CD4-positive, alpha-beta T cell treated with Interleukin-1 beta for 1 hour (primary cell): ENCODE measurements around the gene CENPF.
"Not testable (repeated sequence)": the region's sequence is repeated elsewhere in the genome, so short reads cannot be mapped to it uniquely, and the experiment has no call there.

Source experiments
- DNase-seq, 2 donors: peaks; one replicate each; pipeline ENCODE4 v3.0.0-alpha.2; 2020 to 2022

CENPF gene

GRCh38 chr1:214662223-214662785 is 59.3 kb downstream of the CENPF start:
- no peak for DNase-seq

DNA sequence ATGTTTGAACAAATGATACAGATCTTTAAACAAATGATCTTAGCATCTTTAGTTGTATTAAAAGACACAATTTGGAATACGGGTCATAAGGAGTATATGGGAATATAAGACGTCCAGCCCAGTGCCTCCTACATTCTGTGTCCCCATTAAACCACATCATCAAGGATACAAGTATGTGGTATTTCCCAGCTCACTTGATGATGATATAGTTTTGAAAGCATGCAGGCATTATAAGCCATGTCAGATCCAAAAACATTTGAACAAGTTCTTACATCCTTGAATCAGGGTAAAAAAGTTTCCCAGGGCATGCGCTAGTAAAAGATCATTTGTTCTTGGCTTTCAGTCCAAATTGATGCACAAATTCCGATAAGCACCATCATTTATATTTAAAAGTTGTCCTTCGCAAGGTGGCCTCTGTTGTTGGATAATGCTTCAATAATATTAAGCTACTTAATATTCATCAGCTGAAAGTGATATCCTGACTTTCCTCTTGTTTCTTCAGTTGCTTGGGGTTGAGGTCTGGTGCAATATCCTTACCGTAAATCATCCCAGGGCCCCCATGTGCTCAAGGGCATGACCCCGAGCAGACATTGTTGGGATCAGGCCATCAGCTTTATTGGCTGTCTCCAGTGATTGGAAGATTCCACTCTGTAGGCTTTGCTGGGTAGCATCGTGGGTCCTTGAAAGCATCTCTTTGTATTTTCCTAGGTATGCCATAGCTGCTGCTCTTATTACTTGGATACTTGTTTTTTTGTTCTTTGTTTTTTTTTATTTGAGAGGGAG is 61.8 kb downstream of the CENPF start:
- no peak for DNase-seq

DNA sequence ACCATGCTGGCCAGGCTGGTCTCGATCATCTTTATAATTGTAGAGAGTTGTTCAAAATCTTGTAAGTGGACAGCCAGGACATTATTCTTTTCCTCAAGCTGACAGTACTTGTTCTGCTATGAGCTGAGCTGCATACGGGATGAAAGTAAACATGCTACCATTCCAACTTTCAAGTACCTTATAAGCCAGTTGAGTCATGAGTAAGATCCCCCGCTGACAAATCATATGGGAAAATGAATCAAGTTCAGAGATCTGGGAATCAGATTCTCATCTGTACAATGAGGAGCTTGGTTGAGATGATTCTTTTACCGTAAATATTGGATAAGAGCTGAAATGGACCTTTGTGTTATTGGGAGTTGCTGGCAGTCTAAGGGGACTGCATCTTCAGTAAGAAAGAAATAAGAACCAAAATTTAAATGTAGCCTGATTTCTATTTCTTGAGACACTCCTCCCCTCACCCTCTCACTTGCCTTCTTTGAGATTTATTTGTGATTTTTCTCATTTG is 62.7 kb downstream of the CENPF start:
- no peak for DNase-seq

GRCh38 chr1:214666674-214667073 is 63.7 kb downstream of the CENPF start:
- DNase-seq = no peak

- DNase-seq = no peak
These were observed 67.1 kb downstream of the CENPF start for GRCh38 chr1:214670098-214670497.

DNA sequence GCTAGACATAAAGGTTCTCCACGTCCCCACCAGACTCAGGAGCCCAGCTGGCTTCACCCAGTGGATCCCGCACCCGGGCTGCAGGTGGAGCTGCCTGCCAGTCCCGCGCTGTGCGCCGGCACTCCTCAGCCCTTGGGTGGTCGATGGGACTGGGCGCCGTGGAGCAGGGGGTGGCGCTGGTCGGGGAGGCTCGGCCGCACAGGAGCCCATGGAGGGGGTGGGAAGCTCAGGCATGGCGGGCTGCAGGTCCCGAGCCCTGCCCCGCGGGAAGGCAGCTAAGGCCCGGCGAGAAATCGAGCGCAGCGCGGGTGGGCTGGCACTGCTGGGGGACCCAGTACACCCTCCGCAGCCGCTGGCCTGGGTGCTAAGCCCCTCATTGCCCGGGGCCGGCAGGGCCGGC is 70.0 kb downstream of the CENPF start:
- DNase-seq = not testable (repeated sequence)

GRCh38 chr1:214673576-214673975 is 70.6 kb downstream of the CENPF start:
- no peak for DNase-seq

DNA sequence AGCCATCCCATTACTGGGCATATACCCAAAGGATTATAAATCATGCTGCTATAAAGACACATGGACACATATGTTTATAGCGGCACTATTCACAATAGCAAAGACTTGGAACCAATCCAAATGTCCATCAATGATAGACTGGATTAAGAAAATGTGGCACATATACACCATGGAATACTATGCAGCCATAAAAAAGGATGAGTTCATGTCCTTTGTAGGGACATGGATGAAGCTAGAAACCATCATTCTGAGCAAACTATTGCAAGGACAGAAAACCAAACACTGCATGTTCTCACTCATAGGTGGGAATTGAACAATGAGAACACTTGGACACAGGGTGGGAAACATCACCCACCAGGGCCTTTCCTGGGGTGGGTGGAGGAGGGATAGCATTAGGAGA is 72.5 kb downstream of the CENPF start:
- DNase-seq = not testable (repeated sequence)

DNA sequence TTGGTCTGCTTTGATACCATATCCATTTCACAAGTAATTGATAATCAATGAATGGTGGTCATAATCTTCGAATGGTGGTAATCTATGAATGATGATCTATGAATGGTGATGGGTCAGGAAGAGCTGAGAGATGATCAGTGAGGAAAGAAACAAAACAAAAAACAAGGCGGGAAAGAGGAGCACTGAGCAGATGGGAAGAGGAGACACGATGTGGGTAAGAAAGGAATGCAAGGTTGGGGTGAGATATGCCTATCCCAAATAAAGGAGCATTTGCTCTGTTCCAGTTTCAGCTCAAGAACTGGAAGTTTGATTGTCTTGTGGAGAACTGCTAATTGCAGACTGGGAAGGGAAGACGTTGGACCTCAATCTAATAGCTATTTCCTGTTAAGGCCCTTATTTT is 73.8 kb downstream of the CENPF start:
- no peak for DNase-seq

- no peak for DNase-seq
These were observed 75.0 kb downstream of the CENPF start for GRCh38 chr1:214677945-214678344.

GRCh38 chr1:214678386-214678785 is 75.4 kb downstream of the CENPF start:
- DNase-seq = no peak

DNA sequence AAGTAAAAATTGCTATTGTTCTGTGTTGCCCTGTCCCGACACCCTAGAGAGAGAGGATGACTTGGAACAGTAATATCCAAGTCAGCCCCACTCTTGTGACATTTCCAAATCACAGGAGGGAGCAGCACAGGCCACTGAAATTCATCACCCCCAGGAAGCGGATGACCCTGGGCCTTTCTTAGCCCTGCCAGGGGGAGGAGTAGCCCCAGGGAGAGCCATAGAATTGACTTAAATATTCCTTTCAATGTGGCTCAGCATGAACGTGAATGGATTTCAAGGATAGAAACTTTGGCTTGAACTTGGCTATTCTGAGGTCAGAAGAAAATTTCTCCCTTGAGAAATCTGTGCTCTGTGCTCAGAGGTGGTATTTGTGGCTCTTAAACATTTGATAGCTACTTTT is 80.6 kb downstream of the CENPF start:
- no peak for DNase-seq

- no peak for DNase-seq
These were observed 82.9 kb downstream of the CENPF start for GRCh38 chr1:214685906-214686305.

DNA sequence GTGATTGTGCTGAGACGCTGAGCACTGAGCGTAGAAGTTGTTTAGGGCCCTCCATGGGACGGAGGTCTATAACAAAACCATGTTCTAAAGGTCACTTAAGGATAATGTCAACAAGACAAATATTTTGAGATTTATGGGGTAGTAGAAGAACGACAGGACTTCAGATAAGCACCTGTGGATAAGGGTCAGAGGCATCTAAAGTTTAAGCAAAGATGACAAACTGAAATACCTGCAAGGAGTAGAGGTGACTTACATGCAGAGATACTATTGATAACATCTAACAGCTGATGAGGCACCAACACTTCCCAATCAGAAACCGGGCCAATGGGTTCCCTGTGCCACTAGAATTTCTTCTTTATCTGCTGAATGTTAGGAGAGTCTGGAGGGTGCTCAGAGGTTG is 83.5 kb downstream of the CENPF start:
- no peak for DNase-seq

GRCh38 chr1:214688891-214689290 is 85.9 kb downstream of the CENPF start:
- DNase-seq = no peak

DNA sequence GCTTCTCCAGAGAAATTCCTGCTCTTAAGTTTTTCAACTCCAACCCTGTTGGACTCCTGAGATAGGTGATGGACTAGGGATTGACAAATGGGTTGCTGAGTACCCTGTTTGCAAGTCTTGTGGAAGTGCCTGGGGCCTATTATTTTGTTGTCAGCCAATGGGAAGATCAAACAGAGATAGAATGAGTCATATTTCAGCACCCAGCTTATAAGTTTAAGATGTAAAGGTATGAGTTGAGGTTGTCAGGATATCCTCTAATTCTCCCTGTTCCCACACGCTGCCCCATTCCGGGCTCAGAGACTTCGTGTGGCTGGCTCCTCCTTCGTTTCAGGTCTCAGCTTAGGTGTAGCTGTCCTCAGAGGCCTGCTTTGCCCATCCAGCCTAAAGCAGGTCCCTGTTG is 91.8 kb downstream of the CENPF start:
- DNase-seq = no peak

GRCh38 chr1:214698559-214698958 is 95.6 kb downstream of the CENPF start:
- no peak for DNase-seq

- DNase-seq = no peak
These were observed 97.4 kb downstream of the CENPF start for GRCh38 chr1:214700437-214700836.

DNA sequence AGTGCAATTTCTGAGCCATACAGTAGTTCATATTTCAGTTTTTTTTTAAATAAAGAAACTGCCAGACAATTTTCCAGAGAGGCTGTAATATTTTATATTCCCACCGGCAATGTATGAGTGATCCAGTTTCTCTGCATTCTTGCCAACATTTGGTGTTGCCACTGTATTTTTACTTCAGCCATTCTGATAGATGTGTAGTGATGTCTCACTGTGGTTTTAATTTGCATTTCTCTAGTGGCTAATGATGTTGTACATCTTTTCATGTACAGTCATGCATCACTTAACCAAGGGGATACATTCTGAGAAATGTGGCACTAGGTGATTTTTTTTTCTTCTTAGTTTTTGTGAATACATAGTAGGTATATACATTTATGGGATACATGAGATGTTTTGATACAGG is 99.6 kb downstream of the CENPF start:
- DNase-seq = no peak

DNA sequence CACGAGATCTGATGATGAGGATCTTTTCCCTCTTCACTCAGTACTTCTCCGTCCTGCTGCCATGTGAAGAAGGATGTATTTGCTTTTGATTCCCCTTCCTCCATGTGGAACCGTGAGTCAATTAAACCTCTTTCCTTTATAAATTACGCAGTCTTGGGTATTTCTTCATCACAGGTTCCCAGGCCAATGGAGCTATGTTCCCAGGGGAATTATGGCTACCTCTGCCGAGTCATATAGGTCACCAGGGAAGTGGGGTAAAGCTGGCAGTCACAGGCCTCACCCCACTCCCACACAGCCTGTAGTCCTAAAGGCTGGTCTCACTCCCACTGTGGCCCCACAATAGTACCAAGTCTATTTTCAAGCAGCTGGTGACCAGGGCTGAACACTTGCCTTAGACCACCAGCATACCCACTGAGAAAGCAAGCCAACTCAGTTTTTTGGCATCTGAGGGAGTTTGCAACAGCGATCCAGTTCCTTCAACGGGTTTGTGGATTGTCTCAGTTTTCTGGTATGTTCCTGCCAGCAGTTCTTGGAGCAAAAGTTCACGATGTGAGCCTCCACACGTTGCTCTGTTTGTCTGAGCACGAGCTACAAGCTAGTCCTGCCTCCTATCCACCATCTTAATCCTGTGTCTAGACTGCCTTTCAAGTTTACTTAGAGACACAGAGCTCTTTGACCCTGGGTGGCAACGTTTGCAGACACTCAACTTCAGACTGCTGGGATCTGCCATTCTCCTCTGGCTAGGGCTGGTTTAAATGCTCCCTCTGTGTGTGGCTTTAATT is 104.5 kb downstream of the CENPF start:
- DNase-seq = no peak

GRCh38 chr1:214708321-214708955 is 105.4 kb downstream of the CENPF start:
- DNase-seq = no peak

GRCh38 chr1:214709241-214709640 is 106.2 kb downstream of the CENPF start:
- DNase-seq = no peak

DNA sequence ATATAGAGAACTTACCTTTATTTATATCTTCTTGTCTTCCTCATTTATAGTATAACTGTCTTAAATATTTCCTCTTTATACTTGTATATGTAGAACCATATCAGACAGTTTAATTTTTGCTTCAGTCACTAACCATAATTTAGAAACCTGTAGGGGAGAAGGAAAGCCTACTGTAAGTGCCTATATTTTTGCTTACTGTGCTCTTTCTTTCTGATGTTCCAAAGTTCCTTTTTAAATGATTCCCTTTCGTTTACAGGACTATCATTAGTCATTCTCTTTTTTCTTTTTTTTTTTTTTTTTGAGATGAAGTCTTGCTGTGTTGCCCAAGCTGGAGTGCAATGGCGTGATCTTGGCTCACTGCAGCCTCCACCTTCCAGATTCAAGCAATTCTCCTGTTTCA is 109.7 kb downstream of the CENPF start:
- DNase-seq = no peak
